IMR-90 (cell line): ENCODE data around the gene RAP1A. TPM values are rescaled to one million over a fixed set of nuclear protein-coding genes. Genes with fewer than 3 reads are reported as not detected.

Experiments
- ATAC-seq: fragments of 200-7000 bp; cut with Tn5 transposase; 2 replicates; pipeline ENCODE4 v1.9.1; 2020; ENCODE audit warnings: low read depth, mild to moderate bottlenecking, moderate library complexity
- BruUV-seq: library from RNA; stranded (reverse); fragments of 400-500 nt; replicated peaks from 2 replicates; lab custom pipeline; 2021; lab: Mats Ljungman, UMichigan
- CTCF ChIA-PET: fragments of 300-600 bp; formaldehyde crosslinking; extraction: SDS; loops from one replicate; lab custom pipeline; 2021; ENCODE audit warnings: antibody characterized with exemption; lab: Yijun Ruan, JAX
- POLR2A ChIA-PET: fragments of 300-600 bp; sonication (Branson Sonifier 250); formaldehyde crosslinking; loops from one replicate; lab custom pipeline; 2022; ENCODE audit warnings: antibody characterized with exemption; ENCODE audit not compliant: unreplicated experiment; lab: Charles Lee
- DNase-seq: peaks from one replicate; pipeline ENCODE4 v3.0.0; 2013
- H2AFZ ChIP-seq: replicated peaks from 2 replicates; pipeline ENCODE3; 2013; ENCODE audit warnings: low read length, mild to moderate bottlenecking; ENCODE audit not compliant: poor library complexity
- H2AK5ac ChIP-seq: 2 replicates; pipeline ENCODE4 v1.6.1; 2013; ENCODE audit warnings: low read depth, low read length, inconsistent platforms
- H2AK9ac ChIP-seq: replicated peaks from 2 replicates; pipeline ENCODE3; 2013; ENCODE audit warnings: mild to moderate bottlenecking, low read depth, low read length, moderate library complexity; ENCODE audit not compliant: poor library complexity
- H2BK120ac ChIP-seq: 2 replicates; pipeline ENCODE4 v1.6.1; 2013; ENCODE audit warnings: low read depth, low read length, inconsistent platforms
- H2BK15ac ChIP-seq: 3 replicates; pipeline ENCODE4 v1.6.1; 2013; ENCODE audit warnings: low read depth, low read length, inconsistent platforms
- H2BK20ac ChIP-seq: 2 replicates; pipeline ENCODE4 v1.6.1; 2013; ENCODE audit warnings: low read depth, mild to moderate bottlenecking, inconsistent platforms, low read length, moderate library complexity
- H2BK5ac ChIP-seq: 2 replicates; pipeline ENCODE4 v1.6.1; 2013; ENCODE audit warnings: mild to moderate bottlenecking, low read depth, low read length, inconsistent platforms; ENCODE audit not compliant: poor library complexity, severe bottlenecking
- H3K14ac ChIP-seq: replicated peaks from 2 replicates; pipeline ENCODE4 v1.6.1; 2013; ENCODE audit warnings: low read depth, low read length, inconsistent platforms
- H3K18ac ChIP-seq: 2 replicates; pipeline ENCODE4 v1.6.1; 2013; ENCODE audit warnings: low read depth, low read length, control low read depth
- H3K23ac ChIP-seq: 2 replicates; pipeline ENCODE4 v1.6.1; 2013; ENCODE audit warnings: low read depth, low read length, inconsistent platforms
- H3K27ac ChIP-seq: 2 replicates; pipeline ENCODE4 v1.5.1; 2013; ENCODE audit warnings: mild to moderate bottlenecking, control low read depth, low read length; ENCODE audit not compliant: insufficient read depth
- H3K27me3 ChIP-seq: 2 replicates; pipeline ENCODE4 v1.6.1; 2013; ENCODE audit warnings: low read length; ENCODE audit not compliant: control insufficient read depth, insufficient read depth
- H3K36me3 ChIP-seq: 2 replicates; pipeline ENCODE4 v1.6.1; 2013; ENCODE audit warnings: low read length, mixed read lengths; ENCODE audit not compliant: control insufficient read depth, insufficient read depth
- H3K4ac ChIP-seq: 2 replicates; pipeline ENCODE4 v1.6.1; 2013; ENCODE audit warnings: low read depth, low read length, inconsistent platforms
- H3K4me1 ChIP-seq: 2 replicates; pipeline ENCODE4 v1.6.1; 2013; ENCODE audit warnings: low read length, mixed read lengths; ENCODE audit not compliant: control insufficient read depth, insufficient read depth
- H3K4me2 ChIP-seq: 2 replicates; pipeline ENCODE4 v1.6.1; 2013; ENCODE audit warnings: low read depth, mild to moderate bottlenecking, control low read depth, low read length, moderate library complexity
- H3K4me3 ChIP-seq: 2 replicates; pipeline ENCODE4 v1.5.1; 2013; ENCODE audit warnings: low read depth, mild to moderate bottlenecking, control low read depth, low read length, moderate library complexity; ENCODE audit not compliant: insufficient read depth
- H3K56ac ChIP-seq: 2 replicates; pipeline ENCODE4 v1.6.1; 2013; ENCODE audit warnings: low read length, inconsistent platforms; ENCODE audit not compliant: insufficient read depth; ENCODE audit errors: extremely low read depth
- H3K79me1 ChIP-seq, 2 experiments: 2 replicates each; pipeline ENCODE4 v1.6.1; 2013; ENCODE audit warnings: low read length in 2 of 2, inconsistent platforms in 1 of 2, low read depth in 1 of 2
- H3K9ac ChIP-seq: 2 replicates; pipeline ENCODE4 v1.6.1; 2013; ENCODE audit warnings: low read depth, low read length, control low read depth
- H3K9me1 ChIP-seq: 2 replicates; pipeline ENCODE4 v1.6.1; 2013; ENCODE audit warnings: low read length, inconsistent platforms; ENCODE audit not compliant: insufficient read depth
- H3K9me3 ChIP-seq: 2 replicates; pipeline ENCODE4 v1.6.1; 2013; ENCODE audit warnings: low read length; ENCODE audit not compliant: control insufficient read depth, insufficient read depth
- H4K20me1 ChIP-seq: 2 replicates; pipeline ENCODE4 v1.6.1; 2013; ENCODE audit warnings: low read length, inconsistent platforms; ENCODE audit not compliant: insufficient read depth
- H4K5ac ChIP-seq: 2 replicates; pipeline ENCODE4 v1.6.1; 2013; ENCODE audit warnings: mild to moderate bottlenecking, low read depth, low read length, control low read depth
- H4K8ac ChIP-seq, 2 experiments: 2 replicates each; pipeline ENCODE4 v1.6.1; 2013; ENCODE audit warnings: low read depth in 2 of 2, low read length in 2 of 2, control low read depth in 1 of 2, inconsistent platforms in 1 of 2
- H4K91ac ChIP-seq: 2 replicates; pipeline ENCODE4 v1.6.1; 2013; ENCODE audit warnings: low read depth, low read length, inconsistent platforms; ENCODE audit not compliant: insufficient read depth
- BHLHE40 ChIP-seq: fragments of 150-350 bp; IDR thresholded peaks from 2 replicates; pipeline ENCODE4 v1.6.1; 2016; ENCODE audit warnings: mild to moderate bottlenecking, low read depth, low read length
- CEBPB ChIP-seq: IDR thresholded peaks from 2 replicates; pipeline ENCODE4 v1.6.1; 2012; ENCODE audit warnings: low read depth, low read length, improper control_type of control experiment
- CHD1 ChIP-seq: IDR thresholded peaks from 2 replicates; pipeline ENCODE4 v1.6.1; 2012; ENCODE audit warnings: low read depth, low read length, improper control_type of control experiment
- FOS ChIP-seq: fragments of 150-350 bp; IDR thresholded peaks from 2 replicates; pipeline ENCODE4 v1.6.1; 2016; ENCODE audit warnings: low read depth, low read length
- MAFK ChIP-seq: IDR thresholded peaks from 2 replicates; pipeline ENCODE4 v1.6.1; 2012; ENCODE audit warnings: low read depth, low read length, improper control_type of control experiment
- MAZ ChIP-seq: IDR thresholded peaks from 2 replicates; pipeline ENCODE4 v1.6.1; 2012; ENCODE audit warnings: low read depth, mild to moderate bottlenecking, low read length, improper control_type of control experiment, moderate library complexity, borderline replicate concordance
- MXI1 ChIP-seq: IDR thresholded peaks from 2 replicates; pipeline ENCODE4 v1.6.1; 2012; ENCODE audit warnings: low read depth, mild to moderate bottlenecking, low read length, moderate library complexity, borderline replicate concordance
- NFE2L2 ChIP-seq: fragments of 150-350 bp; IDR thresholded peaks from 2 replicates; pipeline ENCODE4 v1.6.1; 2016; ENCODE audit warnings: low read depth, mild to moderate bottlenecking, low read length
- POLR2A ChIP-seq: IDR thresholded peaks from 2 replicates; pipeline ENCODE4 v1.6.1; 2012; ENCODE audit warnings: mild to moderate bottlenecking, low read depth, low read length
- RAD21 ChIP-seq: IDR thresholded peaks from 2 replicates; pipeline ENCODE4 v1.6.1; 2012; ENCODE audit warnings: low read length, improper control_type of control experiment
- RCOR1 ChIP-seq: IDR thresholded peaks from 2 replicates; pipeline ENCODE4 v1.6.1; 2012; ENCODE audit warnings: mild to moderate bottlenecking, low read length, improper control_type of control experiment; ENCODE audit not compliant: insufficient replicate concordance
- RFX5 ChIP-seq: IDR thresholded peaks from 2 replicates; pipeline ENCODE4 v1.8.0; 2012; ENCODE audit warnings: low read depth, mild to moderate bottlenecking, low read length, moderate library complexity
- SMC3 ChIP-seq: fragments of 150-350 bp; IDR thresholded peaks from 2 replicates; pipeline ENCODE4 v1.6.1; 2016; ENCODE audit warnings: low read depth, mild to moderate bottlenecking, antibody characterized with exemption, low read length, moderate library complexity
- whole genome bisulfite sequencing, 2 experiments: methylation state at CpG; one replicate each; pipeline versions ENCODE4 v1.1.5 to v1.1.7; 2013; ENCODE audit warnings: missing lambda C conversion rate in 2 of 2; ENCODE audit not compliant: insufficient read length in 1 of 2; ENCODE audit errors: extremely low coverage in 2 of 2; 5-methylcytosine and 5-hydroxymethylcytosine counted together
- dilution Hi-C: fragments of 300-500 bp; cut with HindIII; formaldehyde crosslinking; loops from one replicate; pipeline ENCODE4 v1.14.3; 2018; ENCODE audit warnings: low sequenced_read_pairs; ENCODE audit not compliant: unreplicated experiment
- in situ Hi-C: fragments of 300-500 bp; cut with MboI; formaldehyde crosslinking; loops from 3 replicates; pipeline ENCODE4 v1.14.3; 2019; ENCODE audit warnings: low sequenced_read_pairs, inconsistent platforms, mixed read lengths
- intact Hi-C: fragments of 100-400 bp; cut with micrococcal nuclease; formaldehyde crosslinking; loops from 2 replicates; pipeline ENCODE4 v1.10.0; 2022
- polyA plus RNA-seq, 3 experiments: library from polyadenylated mRNA; depleted of rRNA; stranded (reverse); fragments of >200 nt; gene quantifications; 2 replicates each; pipeline ENCODE4 v1.2.3, GENCODE V29; 2012; ENCODE audit warnings: low replicate concordance in 1 of 3
- total RNA-seq: library from RNA; depleted of rRNA; stranded (reverse); fragments of >200 nt; gene quantifications from 2 replicates; pipeline ENCODE4 v1.2.3, GENCODE V29; 2012
- TF ChIP-seq, protein P1 (sequence below): fragments of 150-350 bp; IDR thresholded peaks from 2 replicates; pipeline ENCODE4 v1.6.1; 2016; ENCODE audit warnings: low read depth, mild to moderate bottlenecking, low read length, moderate library complexity, borderline replicate concordance
- TF ChIP-seq, protein P2 (sequence below): conservative IDR thresholded peaks from 2 replicates; pipeline ENCODE4 v1.5.1; 2012; ENCODE audit warnings: mild to moderate bottlenecking, low read depth, low read length, improper control_type of control experiment

RAP1A gene
- total and polyA plus RNA-seq, 2 of the 4 experiments (the other 2 are of a cell fraction), result 18.1 to 43.6 TPM

DNA sequence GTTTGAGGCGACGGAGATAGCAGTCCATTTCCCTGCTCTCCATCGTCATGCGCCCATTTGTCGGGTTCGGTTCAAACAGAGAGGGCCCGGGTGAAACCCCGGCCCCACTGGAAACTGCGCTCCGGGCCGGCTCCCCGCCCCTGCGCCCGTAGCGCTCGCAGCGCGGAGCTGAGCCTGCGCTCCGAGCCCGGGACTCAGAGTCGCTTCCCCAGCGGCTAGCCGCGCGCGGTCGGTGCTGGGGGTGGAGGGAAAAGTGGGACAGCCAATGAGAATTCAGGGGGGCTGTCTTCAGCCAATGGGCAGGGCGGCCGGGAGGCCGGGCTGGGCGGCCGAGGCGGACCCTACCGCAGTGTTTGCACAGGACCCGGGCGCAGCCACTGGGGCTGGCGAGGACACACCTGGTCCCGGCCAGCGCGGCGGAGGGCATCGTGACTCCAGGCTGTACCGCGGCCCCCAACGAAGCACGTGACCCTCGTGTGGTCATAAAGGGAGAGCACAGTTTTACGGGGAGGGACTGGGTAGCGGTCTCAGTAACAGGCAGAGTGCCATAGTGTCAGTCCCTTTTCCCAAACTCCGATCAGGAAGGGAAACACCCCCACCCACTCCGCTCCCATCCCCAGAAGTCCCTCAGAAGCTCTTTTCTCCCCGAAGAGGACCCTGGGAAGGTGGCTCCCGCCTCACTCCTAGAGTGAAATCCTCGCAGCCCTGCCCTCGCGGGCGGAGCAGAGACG lies 119.8 kb downstream of the RAP1A start, which contains the start of gene INKA2:
Gene INKA2, minus strand, starts transcription at position 202 of the 731 bp plus-strand sequence. Its CDS starts 153 bp downstream, at position 49.
- Histone ChIP-seq H3K23ac (peak within 1 kb of the TSS; percentile 74), H2BK20ac (peak within 1 kb of the TSS; percentile 33; the same call in 1 of the 2 replicates), H3K79me1 (peaks cover 16 to 47% of the 10 kb centered on the region in 2 experiments; a peak in 2 of 4 replicates), H3K4me2 (peak within 1 kb of the TSS; percentile 94), H3K9me3 (no peaks in the 10 kb centered on the region), H3K18ac (peak within 1 kb of the TSS; percentile 59), H3K4ac (peak within 1 kb of the TSS; percentile 90), H2BK15ac (peak within 1 kb of the TSS; percentile 20; the same call in 1 of the 3 replicates), H2AK5ac (no peak within 1 kb of the TSS; the same call in 1 of the 2 replicates), H3K36me3 (no peaks in the 10 kb centered on the region), H4K8ac (peak within 1 kb of the TSS; percentile 67 to 69; a peak in 2 of 4 replicates), H3K27me3 (no peaks in the 10 kb centered on the region), H2BK5ac (peak within 1 kb of the TSS; percentile 85), H2BK120ac (peak within 1 kb of the TSS; percentile 59; the same call in 1 of the 2 replicates), H4K5ac (peak within 1 kb of the TSS; percentile 22; the same call in 1 of the 2 replicates), H3K27ac (peak within 1 kb of the TSS; percentile 72), H4K20me1 (peaks cover 13% of the 10 kb centered on the region; the same call in 1 of the 2 replicates), H3K4me1 (peaks cover 38% of the 10 kb centered on the region), H3K9ac (peak within 1 kb of the TSS; percentile 82), H3K56ac (peak within 1 kb of the TSS; percentile 81), H4K91ac (peak within 1 kb of the TSS; percentile 86), H2AK9ac (peak within 1 kb of the TSS; percentile 89), H3K4me3 (peak within 1 kb of the TSS; percentile 65), H3K14ac (peak within 1 kb of the TSS; percentile 77), H2AFZ (peak within 1 kb of the TSS; percentile 97), H3K9me1 (peaks cover 46% of the 10 kb centered on the region)
- CTCF ChIA-PET, result interaction anchor here (1.1 to 1.3 kb wide), 2 partner anchors 15 to 25 kb away, joined by 3 to 6 read pairs; no protein-coding TSS in a partner anchor
- dilution Hi-C loops, result no loop called here
- ATAC-seq, result peak; percentile 79
- DNase-seq, result peak; percentile 83
- in situ Hi-C loops, result no loop called here
- intact Hi-C loops, result no loop called here
- POLR2A ChIA-PET, result no interaction called here
- WGBS, 2 experiments, result 3% methylated on average over 7 of the region's 59 CpGs; no CpG with 5 or more reads in 1 of the 2 experiments
- no TSS peak for BruUV-seq
- TF ChIP-seq, protein P1, sequence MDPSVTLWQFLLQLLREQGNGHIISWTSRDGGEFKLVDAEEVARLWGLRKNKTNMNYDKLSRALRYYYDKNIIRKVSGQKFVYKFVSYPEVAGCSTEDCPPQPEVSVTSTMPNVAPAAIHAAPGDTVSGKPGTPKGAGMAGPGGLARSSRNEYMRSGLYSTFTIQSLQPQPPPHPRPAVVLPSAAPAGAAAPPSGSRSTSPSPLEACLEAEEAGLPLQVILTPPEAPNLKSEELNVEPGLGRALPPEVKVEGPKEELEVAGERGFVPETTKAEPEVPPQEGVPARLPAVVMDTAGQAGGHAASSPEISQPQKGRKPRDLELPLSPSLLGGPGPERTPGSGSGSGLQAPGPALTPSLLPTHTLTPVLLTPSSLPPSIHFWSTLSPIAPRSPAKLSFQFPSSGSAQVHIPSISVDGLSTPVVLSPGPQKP, result no peak
- TF ChIP-seq RFX5, result no peak
- TF ChIP-seq POLR2A, result peak; percentile 84
- no peak for TF ChIP-seq RCOR1
- TF ChIP-seq FOS, result peak; percentile 41; the same call in 1 of the 2 replicates
- TF ChIP-seq, protein P2, sequence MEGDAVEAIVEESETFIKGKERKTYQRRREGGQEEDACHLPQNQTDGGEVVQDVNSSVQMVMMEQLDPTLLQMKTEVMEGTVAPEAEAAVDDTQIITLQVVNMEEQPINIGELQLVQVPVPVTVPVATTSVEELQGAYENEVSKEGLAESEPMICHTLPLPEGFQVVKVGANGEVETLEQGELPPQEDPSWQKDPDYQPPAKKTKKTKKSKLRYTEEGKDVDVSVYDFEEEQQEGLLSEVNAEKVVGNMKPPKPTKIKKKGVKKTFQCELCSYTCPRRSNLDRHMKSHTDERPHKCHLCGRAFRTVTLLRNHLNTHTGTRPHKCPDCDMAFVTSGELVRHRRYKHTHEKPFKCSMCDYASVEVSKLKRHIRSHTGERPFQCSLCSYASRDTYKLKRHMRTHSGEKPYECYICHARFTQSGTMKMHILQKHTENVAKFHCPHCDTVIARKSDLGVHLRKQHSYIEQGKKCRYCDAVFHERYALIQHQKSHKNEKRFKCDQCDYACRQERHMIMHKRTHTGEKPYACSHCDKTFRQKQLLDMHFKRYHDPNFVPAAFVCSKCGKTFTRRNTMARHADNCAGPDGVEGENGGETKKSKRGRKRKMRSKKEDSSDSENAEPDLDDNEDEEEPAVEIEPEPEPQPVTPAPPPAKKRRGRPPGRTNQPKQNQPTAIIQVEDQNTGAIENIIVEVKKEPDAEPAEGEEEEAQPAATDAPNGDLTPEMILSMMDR, result no peak
- peak; percentile 26; the same call in 1 of the 2 replicates for TF ChIP-seq MXI1
- peak; percentile 46 for TF ChIP-seq BHLHE40
- no peak for TF ChIP-seq CHD1
- TF ChIP-seq SMC3, result no peak
- TF ChIP-seq MAFK, result no peak
- no peak for TF ChIP-seq MAZ
- TF ChIP-seq NFE2L2, result no peak
- TF ChIP-seq CEBPB, result no peak
- TF ChIP-seq RAD21, result no peak
